IPS DF 6.9 (cell line): Measurements from ENCODE around the gene EOLA2.
"Not testable (repeated sequence)": the region's sequence is repeated elsewhere in the genome, so short reads cannot be mapped to it uniquely, and the experiment has no call there.

Source experiments
- DNase-seq: peaks from one replicate; pipeline ENCODE4 v3.0.0-alpha.2; 2013; ENCODE audit warnings: low read depth, low spot score
- H3K27ac ChIP-seq: one replicate; pipeline ENCODE4 v1.5.1; 2013; ENCODE audit warnings: low read length, control low read depth
- H3K27me3 ChIP-seq: 2 replicates; pipeline ENCODE4 v1.6.1; 2013; ENCODE audit warnings: mild to moderate bottlenecking, low read length; ENCODE audit not compliant: control insufficient read depth, insufficient read depth
- H3K36me3 ChIP-seq: 2 replicates; pipeline ENCODE4 v1.6.1; 2013; ENCODE audit warnings: low read length; ENCODE audit not compliant: control insufficient read depth, insufficient read depth
- H3K4me1 ChIP-seq: 2 replicates; pipeline ENCODE4 v1.6.1; 2013; ENCODE audit warnings: low read length; ENCODE audit not compliant: control insufficient read depth, insufficient read depth
- H3K4me3 ChIP-seq: 2 replicates; pipeline ENCODE4 v1.5.1; 2013; ENCODE audit warnings: mild to moderate bottlenecking, low read length
- H3K9me3 ChIP-seq: 2 replicates; pipeline ENCODE4 v1.6.1; 2013; ENCODE audit warnings: low read length, inconsistent platforms; ENCODE audit not compliant: control insufficient read depth, insufficient read depth
- WGBS: extraction: QIAGEN DNeasy Blood & Tissue Kit; methylation state at CpG from one replicate; pipeline ENCODE4 v1.1.7; 2013; ENCODE audit warnings: mixed read lengths, missing lambda C conversion rate; ENCODE audit not compliant: insufficient read length, insufficient coverage; 5-methylcytosine and 5-hydroxymethylcytosine counted together

EOLA2 gene

GRCh38 chrX:149933547-149933946, 4.7 kb downstream of the EOLA2 start:
- no CpG with 5 or more reads among the region's 21 CpGs for WGBS

GRCh38 chrX:149932970-149933369, 5.3 kb downstream of the EOLA2 start:
- H3K4me1 ChIP-seq, H3K27me3 ChIP-seq, H3K36me3 ChIP-seq, DNase-seq, H3K27ac ChIP-seq, H3K9me3 ChIP-seq, H3K4me3 ChIP-seq: not testable (repeated sequence)
- no CpG with 5 or more reads among the region's 5 CpGs for WGBS

More at GRCh38 chrX:149933547-149933946, 4.7 kb downstream of the EOLA2 start:
- H3K27ac ChIP-seq, H3K9me3 ChIP-seq, H3K36me3 ChIP-seq, H3K27me3 ChIP-seq, DNase-seq, H3K4me1 ChIP-seq, H3K4me3 ChIP-seq: not testable (repeated sequence)

- H3K4me1 ChIP-seq, H3K9me3 ChIP-seq, H3K36me3 ChIP-seq, H3K27ac ChIP-seq, DNase-seq, H3K4me3 ChIP-seq, H3K27me3 ChIP-seq: not testable (repeated sequence)
- WGBS: no CpG with 5 or more reads among the region's 2 CpGs
Observed at GRCh38 chrX:149932150-149932549, 6.1 kb downstream of the EOLA2 start.

GRCh38 chrX:149931355-149931754, 6.9 kb downstream of the EOLA2 start:
- not testable (repeated sequence) for DNase-seq, H3K4me1 ChIP-seq, H3K9me3 ChIP-seq, H3K36me3 ChIP-seq, H3K27me3 ChIP-seq, H3K4me3 ChIP-seq, H3K27ac ChIP-seq
- WGBS: no CpG with 5 or more reads among the region's 4 CpGs

GRCh38 chrX:149929400-149929799, 8.9 kb downstream of the EOLA2 start, which contains the start of gene HSFX4:
Gene HSFX4, plus strand, starts transcription at chrX:149929573. Its CDS starts 72 bp downstream, at chrX:149929645.
- not testable (repeated sequence) for H3K27me3 ChIP-seq, H3K4me3 ChIP-seq, H3K4me1 ChIP-seq, H3K9me3 ChIP-seq, H3K27ac ChIP-seq, H3K36me3 ChIP-seq, DNase-seq
- WGBS: no CpG with 5 or more reads among the region's 7 CpGs

DNA sequence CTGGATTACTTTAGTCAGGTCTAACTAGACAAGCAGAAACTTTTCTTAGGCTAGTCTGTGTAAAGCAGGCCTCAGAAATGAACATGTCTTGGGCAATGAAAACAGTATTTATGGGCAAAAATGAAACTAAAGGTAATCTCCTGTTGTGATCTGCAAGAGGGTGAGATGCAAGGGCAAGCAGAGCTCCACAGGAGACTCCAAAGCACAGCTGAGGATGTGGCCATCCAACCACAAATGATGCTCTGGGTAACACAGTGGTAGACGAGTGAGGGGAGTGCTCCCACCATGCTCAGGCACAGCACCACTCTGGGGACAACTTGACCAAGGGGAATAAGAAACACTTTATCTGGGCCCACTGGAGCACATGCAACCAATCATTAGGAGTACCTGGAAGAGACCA, 9.7 kb downstream of the EOLA2 start:
- H3K4me3 ChIP-seq, H3K27ac ChIP-seq, DNase-seq, H3K27me3 ChIP-seq, H3K4me1 ChIP-seq, H3K36me3 ChIP-seq, H3K9me3 ChIP-seq: not testable (repeated sequence)
- WGBS: no CpG with 5 or more reads among the region's 1 CpG

GRCh38 chrX:149927964-149928258, 10.4 kb downstream of the EOLA2 start:
- not testable (repeated sequence) for H3K36me3 ChIP-seq, H3K27me3 ChIP-seq, H3K27ac ChIP-seq, H3K4me1 ChIP-seq, DNase-seq, H3K4me3 ChIP-seq, H3K9me3 ChIP-seq
- no CpG with 5 or more reads among the region's 1 CpG for WGBS

- not testable (repeated sequence) for H3K27me3 ChIP-seq, H3K4me3 ChIP-seq, H3K9me3 ChIP-seq, H3K27ac ChIP-seq, H3K36me3 ChIP-seq, DNase-seq, H3K4me1 ChIP-seq
- no CpG with 5 or more reads among the region's 8 CpGs for WGBS
Observed at GRCh38 chrX:149927245-149927963, 10.9 kb downstream of the EOLA2 start.

- not testable (repeated sequence) for H3K27ac ChIP-seq, H3K27me3 ChIP-seq, H3K36me3 ChIP-seq, H3K4me1 ChIP-seq, H3K9me3 ChIP-seq, DNase-seq, H3K4me3 ChIP-seq
- no CpG with 5 or more reads among the region's 5 CpGs for WGBS
Observed at GRCh38 chrX:149924434-149924833, 13.9 kb downstream of the EOLA2 start.

DNA sequence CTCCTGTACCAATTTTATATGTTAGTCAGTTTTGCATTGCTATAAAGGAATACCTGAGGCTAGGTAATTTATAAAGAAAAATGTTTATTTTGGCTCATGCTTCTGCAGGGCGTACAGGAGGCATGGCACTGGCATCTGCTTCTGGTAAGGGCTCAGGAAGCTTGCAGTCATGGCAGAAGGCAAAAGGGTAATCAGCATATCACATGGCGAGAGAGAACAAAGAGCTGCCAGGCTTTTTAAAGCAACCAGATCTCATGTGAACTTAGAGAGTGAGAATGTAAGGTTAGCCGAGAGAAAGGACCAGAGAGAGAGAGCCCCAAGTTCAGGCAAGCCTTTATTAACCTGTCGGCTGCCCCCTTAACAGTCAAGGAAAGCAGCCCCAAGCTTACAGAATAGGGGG, 14.5 kb downstream of the EOLA2 start:
- not testable (repeated sequence) for H3K27me3 ChIP-seq, H3K36me3 ChIP-seq, H3K27ac ChIP-seq, H3K4me1 ChIP-seq, H3K9me3 ChIP-seq, DNase-seq, H3K4me3 ChIP-seq
- WGBS: no CpG with 5 or more reads among the region's 4 CpGs

DNA sequence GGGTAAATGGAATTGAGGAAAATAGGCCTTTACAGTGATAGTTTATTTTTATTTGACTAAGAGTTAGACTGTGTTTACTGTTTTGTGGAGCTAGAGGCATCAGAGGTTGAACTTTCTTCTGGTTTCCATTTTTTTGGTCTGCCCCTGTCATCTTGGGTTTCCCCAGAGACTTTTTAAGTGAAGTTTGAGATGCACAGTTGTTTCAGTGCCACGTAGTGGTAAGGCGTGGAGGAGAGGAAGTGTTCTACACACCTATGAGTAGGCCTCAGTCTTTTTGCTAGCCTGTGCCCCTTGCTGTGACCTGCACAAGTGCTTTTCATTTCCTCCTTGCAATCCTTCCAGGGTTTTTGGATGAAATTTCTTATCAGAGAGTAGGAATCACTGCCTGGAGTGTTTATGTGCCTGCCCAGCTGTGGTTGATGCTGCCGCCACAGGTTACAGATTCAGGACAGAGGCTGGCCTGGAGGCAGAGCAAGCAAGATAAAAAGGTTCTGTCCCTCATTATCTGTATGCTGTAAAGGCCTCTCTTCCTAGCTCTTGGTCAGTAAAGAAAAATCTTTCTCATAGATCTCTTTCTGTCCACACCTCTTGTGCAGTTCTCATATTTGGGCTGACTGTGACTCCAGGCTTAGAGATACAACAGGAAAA, 21.4 kb downstream of the EOLA2 start:
- Histone ChIP-seq H3K4me1 (no peaks in the 10 kb centered on the region), H3K27me3 (no peaks in the 10 kb centered on the region), H3K9me3 (no peaks in the 10 kb centered on the region), H3K4me3 (no peak overlapping the region), H3K27ac (no peak overlapping the region), H3K36me3 (no peaks in the 10 kb centered on the region)
- DNase-seq: no peak
- WGBS: no CpG with 5 or more reads among the region's 3 CpGs
